SH-SY5Y (cell line): ENCODE measurements around the gene MAMDC2.

Source experiments
- GATA2 ChIP-seq: IDR thresholded peaks from 2 replicates; pipeline ENCODE4 v1.6.1; 2011; ENCODE audit warnings: mild to moderate bottlenecking, low read depth, low read length
- GATA3 ChIP-seq: IDR thresholded peaks from 2 replicates; pipeline ENCODE4 v1.6.1; 2011; ENCODE audit warnings: low read depth, mild to moderate bottlenecking, low read length, moderate library complexity

- TF ChIP-seq GATA2: no peak
- no peak for TF ChIP-seq GATA3
Observed at GRCh38 chr9:70159630-70160029, 116.0 kb downstream of the MAMDC2 start.
